H1 (cell line): ENCODE data around the gene MYH8. TPM values are rescaled to one million over a fixed set of nuclear protein-coding genes. Genes with fewer than 3 reads are reported as not detected.

ENCODE experiments used
- CTCF ChIA-PET: fragments of 300-600 bp; sonication (Branson Sonifier 250); formaldehyde crosslinking; loops from one replicate; lab custom pipeline; 2021; ENCODE audit not compliant: partially characterized antibody; lab: Charles Lee
- POLR2A ChIA-PET: fragments of 300-600 bp; sonication (Branson Sonifier 250); formaldehyde crosslinking; loops from one replicate; lab custom pipeline; 2021; ENCODE audit warnings: inconsistent platforms; ENCODE audit not compliant: partially characterized antibody; lab: Charles Lee
- DNase-seq, 2 experiments: peaks; one replicate each; pipeline versions ENCODE4 v3.0.0 to v3.0.0-alpha.2; 2010 to 2022; ENCODE audit warnings: low spot score in 2 of 2, low read depth in 1 of 2, mixed read lengths in 1 of 2
- FAIRE-seq: peaks from 2 replicates; lab custom pipeline; 2011; peaks lifted over from hg19 to GRCh38; lab: Jason Lieb, UNC
- H2AFZ ChIP-seq: 2 replicates; pipeline ENCODE4 v1.8.1; 2012; ENCODE audit warnings: low read length, inconsistent platforms
- H2AK5ac ChIP-seq: 2 replicates; pipeline ENCODE4 v1.6.1; 2013; ENCODE audit warnings: low read depth, low read length
- H2BK120ac ChIP-seq: replicated peaks from 2 replicates; pipeline ENCODE3; 2013; ENCODE audit warnings: low read depth, low read length, inconsistent platforms
- H2BK12ac ChIP-seq: 2 replicates; pipeline ENCODE4 v1.6.1; 2013; ENCODE audit warnings: low read depth, low read length
- H2BK15ac ChIP-seq: 2 replicates; pipeline ENCODE4 v1.6.1; 2013; ENCODE audit warnings: low read length
- H2BK20ac ChIP-seq: 2 replicates; pipeline ENCODE4 v1.6.1; 2013; ENCODE audit warnings: low read length
- H2BK5ac ChIP-seq: 2 replicates; pipeline ENCODE4 v1.6.1; 2013; ENCODE audit warnings: low read depth, low read length
- H3K14ac ChIP-seq: 2 replicates; pipeline ENCODE4 v1.6.1; 2013; ENCODE audit warnings: inconsistent platforms; ENCODE audit not compliant: insufficient read length
- H3K18ac ChIP-seq: 2 replicates; pipeline ENCODE4 v1.6.1; 2013; ENCODE audit warnings: low read length; ENCODE audit errors: extremely low read depth
- H3K23ac ChIP-seq: 2 replicates; pipeline ENCODE4 v1.6.1; 2013; ENCODE audit warnings: inconsistent platforms; ENCODE audit not compliant: insufficient read length
- H3K23me2 ChIP-seq: 2 replicates; pipeline ENCODE4 v1.6.1; 2013; ENCODE audit warnings: low read depth, low read length
- H3K27ac ChIP-seq: 2 replicates; pipeline ENCODE4 v1.6.1; 2011; ENCODE audit warnings: low read depth, low read length, inconsistent platforms
- H3K27me3 ChIP-seq, 4 experiments: replicated peaks in 1 of 4; 1 replicate in 1 of 4; 2 replicates in 3 of 4; pipeline versions ENCODE4 v1.6.1 to v1.8.1; 2011 to 2013; ENCODE audit warnings: low read length in 3 of 4, mild to moderate bottlenecking in 3 of 4, inconsistent platforms in 2 of 4, mixed read lengths in 2 of 4, moderate library complexity in 1 of 4; ENCODE audit not compliant: control insufficient read depth in 3 of 4, insufficient read depth in 3 of 4; ENCODE audit errors: extremely low read depth in 1 of 4
- H3K36me3 ChIP-seq, 4 experiments: 2 replicates each; pipeline versions ENCODE4 v1.6.1 to v1.8.1; 2011 to 2013; ENCODE audit warnings: mild to moderate bottlenecking in 4 of 4, low read length in 3 of 4, moderate library complexity in 2 of 4, control low read depth in 1 of 4, inconsistent platforms in 1 of 4; ENCODE audit not compliant: insufficient read depth in 4 of 4, control insufficient read depth in 2 of 4
- H3K4ac ChIP-seq: replicated peaks from 2 replicates; pipeline ENCODE3; 2013; ENCODE audit warnings: low read length, low read depth, mixed read lengths, inconsistent platforms; ENCODE audit not compliant: insufficient read length
- H3K4me1 ChIP-seq, 4 experiments: replicated peaks in 1 of 4; 1 replicate in 1 of 4; 2 replicates in 3 of 4; pipeline versions ENCODE4 v1.6.1 to v1.8.1; 2011 to 2013; ENCODE audit warnings: low read length in 3 of 4, inconsistent platforms in 2 of 4, mixed read lengths in 1 of 4; ENCODE audit not compliant: insufficient read depth in 4 of 4, control insufficient read depth in 3 of 4
- H3K4me2 ChIP-seq, 2 experiments: 2 replicates each; pipeline versions ENCODE4 v1.6.1 to v1.8.1; 2011 to 2013; ENCODE audit warnings: low read depth in 2 of 2, low read length in 2 of 2, control low read depth in 1 of 2, inconsistent platforms in 1 of 2, mild to moderate bottlenecking in 1 of 2; ENCODE audit not compliant: insufficient read depth in 1 of 2
- H3K4me3 ChIP-seq, 4 experiments: fragments of 200-600, 300-600 bp in 1 of 4; sonication (generic), shearing (Covaris generic), sonication (Bioruptor Twin) in 1 of 4; 2 replicates each; pipeline versions ENCODE4 v1.5.1 to v1.8.1; 2011 to 2016; ENCODE audit warnings: low read length in 4 of 4, low read depth in 3 of 4, control low read depth in 2 of 4, inconsistent platforms in 2 of 4, mild to moderate bottlenecking in 2 of 4, mixed read lengths in 1 of 4, moderate library complexity in 1 of 4; ENCODE audit not compliant: insufficient read depth in 2 of 4; ENCODE audit errors: extremely low read depth in 1 of 4
- H3K56ac ChIP-seq: replicated peaks from 2 replicates; pipeline ENCODE3; 2013; ENCODE audit warnings: low read depth, mild to moderate bottlenecking, mixed read lengths, low read length, inconsistent platforms; ENCODE audit not compliant: insufficient read length
- H3K79me1 ChIP-seq: 2 replicates; pipeline ENCODE4 v1.6.1; 2013; ENCODE audit warnings: low read depth, low read length, control low read depth
- H3K79me2 ChIP-seq, 2 experiments: 2 replicates each; pipeline versions ENCODE4 v1.6.1 to v1.8.1; 2012 to 2013; ENCODE audit warnings: low read length in 2 of 2, mild to moderate bottlenecking in 2 of 2, inconsistent platforms in 1 of 2; ENCODE audit not compliant: insufficient read depth in 2 of 2, control insufficient read depth in 1 of 2
- H3K9ac ChIP-seq, 4 experiments: replicated peaks in 1 of 4; 1 replicate in 1 of 4; 2 replicates in 3 of 4; pipeline versions ENCODE4 v1.6.1 to v1.8.1; 2011 to 2013; ENCODE audit warnings: low read depth in 3 of 4, low read length in 3 of 4, control low read depth in 2 of 4, mild to moderate bottlenecking in 2 of 4, moderate library complexity in 2 of 4, inconsistent platforms in 1 of 4; ENCODE audit errors: extremely low read depth in 1 of 4
- H3K9me3 ChIP-seq, 2 experiments: 2 replicates each; pipeline versions ENCODE4 v1.6.1 to v1.8.1; 2012 to 2013; ENCODE audit warnings: mild to moderate bottlenecking in 2 of 2, moderate library complexity in 2 of 2, control low read depth in 1 of 2, inconsistent platforms in 1 of 2, low read depth in 1 of 2, low read length in 1 of 2, mixed read lengths in 1 of 2; ENCODE audit not compliant: insufficient read depth in 2 of 2
- H4K20me1 ChIP-seq, 2 experiments: replicated peaks in 1 of 2; 2 replicates each; pipeline versions ENCODE3 to v1.8.1; 2011 to 2013; ENCODE audit warnings: inconsistent platforms in 2 of 2, low read length in 2 of 2, mild to moderate bottlenecking in 1 of 2; ENCODE audit not compliant: insufficient read depth in 2 of 2, control insufficient read depth in 1 of 2
- H4K5ac ChIP-seq: 2 replicates; pipeline ENCODE4 v1.6.1; 2013; ENCODE audit warnings: low read length, low read depth, mixed read lengths, inconsistent platforms; ENCODE audit not compliant: insufficient read length
- H4K8ac ChIP-seq: 2 replicates; pipeline ENCODE4 v1.8.0; 2013; ENCODE audit warnings: mild to moderate bottlenecking, moderate library complexity, low read length, inconsistent platforms; ENCODE audit not compliant: insufficient read depth; ENCODE audit errors: extremely low read depth
- H4K91ac ChIP-seq: replicated peaks from 2 replicates; pipeline ENCODE3; 2013; ENCODE audit warnings: low read length, mixed read lengths, inconsistent platforms; ENCODE audit not compliant: insufficient read length
- BRCA1 ChIP-seq: IDR thresholded peaks from 2 replicates; pipeline ENCODE4 v1.6.1; 2012; ENCODE audit warnings: low read depth, low read length, improper control_type of control experiment
- CBX8 ChIP-seq: fragments of 300-800, 300-1000 bp; sonication (generic); IDR thresholded peaks from 2 replicates; pipeline ENCODE4 v1.7.1; 2016; ENCODE audit warnings: low read depth, low read length, borderline replicate concordance
- HDAC6 ChIP-seq: IDR thresholded peaks from one replicate; pipeline ENCODE4 v1.7.1; 2012; ENCODE audit warnings: low read depth, mild to moderate bottlenecking, inconsistent platforms, low read length, moderate library complexity
- NANOG ChIP-seq: IDR thresholded peaks from 2 replicates; pipeline ENCODE4 v1.6.1; 2011; ENCODE audit warnings: low read length, low read depth, mild to moderate bottlenecking, inconsistent platforms; ENCODE audit not compliant: insufficient read depth, poor library complexity, severe bottlenecking
- POLR2AphosphoS5 ChIP-seq: IDR thresholded peaks from 2 replicates; pipeline ENCODE4 v1.6.1; 2011; ENCODE audit warnings: low read depth, low read length
- POU5F1 ChIP-seq: IDR thresholded peaks from 2 replicates; pipeline ENCODE4 v1.6.1; 2011; ENCODE audit warnings: low read depth, mild to moderate bottlenecking, low read length, moderate library complexity
- RFX5 ChIP-seq: IDR thresholded peaks from 2 replicates; pipeline ENCODE4 v1.6.1; 2011; ENCODE audit warnings: low read depth, low read length, improper control_type of control experiment, borderline replicate concordance
- SIN3A ChIP-seq, 2 experiments: IDR thresholded peaks in 1 of 2; conservative IDR thresholded peaks in 1 of 2; 2 replicates each; pipeline ENCODE4 v1.6.1; 2011 to 2012; ENCODE audit warnings: low read length in 2 of 2, improper control_type of control experiment in 1 of 2, low read depth in 1 of 2, mild to moderate bottlenecking in 1 of 2
- SIX5 ChIP-seq: IDR thresholded peaks from 2 replicates; pipeline ENCODE4 v1.6.1; 2011; ENCODE audit warnings: mild to moderate bottlenecking, low read depth, low read length
- SP4 ChIP-seq: IDR thresholded peaks from 2 replicates; pipeline ENCODE4 v1.6.1; 2012; ENCODE audit warnings: low read length, inconsistent platforms
- polyA plus RNA-seq, 7 experiments: library from polyadenylated mRNA; depleted of rRNA in 3 of 7; stranded (reverse) in 5 of 7; unstranded in 2 of 7; fragments of >200 nt in 5 of 7; fragments of 200-250 nt in 2 of 7; gene quantifications; 1 replicate in 5 of 7; 2 replicates in 1 of 7; 4 replicates in 1 of 7; pipeline versions ENCODE4 v1.2.1 to v1.2.3, GENCODE V29; 2011 to 2013; ENCODE audit warnings: missing spikeins in 2 of 7, mixed read lengths in 2 of 7
- total RNA-seq: library from RNA; stranded (reverse); fragmentation: NEBNext Ultra II Directional; extraction: Animal tissue kit (Norgen Biotek cat#: 25700); gene quantifications from 2 replicates; pipeline ENCODE4 v1.2.1, GENCODE V29; 2021
- TF ChIP-seq, protein P1 (sequence below): IDR thresholded peaks from 2 replicates; pipeline ENCODE4 v1.6.1; 2012; ENCODE audit warnings: inconsistent platforms
- TF ChIP-seq, protein P2 (sequence below), 3 experiments: IDR thresholded peaks; 1 replicate in 2 of 3; 2 replicates in 1 of 3; pipeline versions ENCODE4 v1.5.1 to v1.6.1; 2011; ENCODE audit warnings: low read length in 3 of 3, mild to moderate bottlenecking in 3 of 3, inconsistent platforms in 2 of 3, low read depth in 1 of 3, moderate library complexity in 1 of 3; ENCODE audit not compliant: insufficient read depth in 1 of 3; ENCODE audit errors: control extremely low read depth in 1 of 3

MYH8 gene
- total and polyA plus RNA-seq, 2 of the 8 experiments (the other 6 are each of a cell fraction or from before 2014, with no cell fraction given) = not detected

DNA sequence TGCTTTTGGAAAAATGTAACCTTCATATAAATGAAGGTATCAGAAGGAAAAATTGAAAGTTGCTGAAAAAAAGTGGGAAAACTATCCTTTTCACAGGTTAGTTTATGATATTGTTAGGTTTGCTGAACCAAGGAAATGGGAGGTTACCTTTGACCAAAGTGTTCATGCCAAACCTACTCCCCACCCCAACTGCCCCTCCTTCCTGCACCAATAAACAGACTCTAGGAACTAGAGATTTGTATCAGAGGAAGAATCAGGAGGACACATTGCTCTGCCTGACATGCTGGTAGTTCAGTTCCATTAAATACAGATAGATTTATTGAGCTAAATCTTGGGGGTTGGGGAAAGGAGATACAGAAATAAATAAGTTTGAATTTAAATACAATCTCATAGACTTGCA is 18.2 kb downstream of the MYH8 start:
- ChIA-PET POLR2A (no interaction called here), CTCF (interaction anchor here (0.6 to 1.6 kb wide), 2 partner anchors 121 to 214 kb away, joined by 4 to 5 read pairs; no protein-coding TSS in a partner anchor)
- no peak overlapping the region for H3K18ac ChIP-seq
- no peak overlapping the region for H3K23ac ChIP-seq
- no peak overlapping the region for H3K27ac ChIP-seq
- FAIRE-seq = no peak
- no peaks in the 10 kb centered on the region for H3K79me1 ChIP-seq
- H3K9me3 ChIP-seq = no peaks in the 10 kb centered on the region
- H4K91ac ChIP-seq = no peak overlapping the region
- peaks cover 0 to 1% of the 10 kb centered on the region in 2 experiments for H4K20me1 ChIP-seq
- H3K4ac ChIP-seq = no peak overlapping the region
- H3K4me2 ChIP-seq = no peak overlapping the region
- TF ChIP-seq RFX5 = no peak
- TF ChIP-seq SIN3A (conservative IDR thresholded peaks at IDR 0.05 in 1 of 2, IDR thresholded peaks at IDR 0.05 in 1 of 2; ENCODE audit: low read depth in 1 of 2, low read length in 2 of 2) = no peak
- TF ChIP-seq SIX5 = no peak
- TF ChIP-seq SP4 = no peak
- TF ChIP-seq, protein P1, sequence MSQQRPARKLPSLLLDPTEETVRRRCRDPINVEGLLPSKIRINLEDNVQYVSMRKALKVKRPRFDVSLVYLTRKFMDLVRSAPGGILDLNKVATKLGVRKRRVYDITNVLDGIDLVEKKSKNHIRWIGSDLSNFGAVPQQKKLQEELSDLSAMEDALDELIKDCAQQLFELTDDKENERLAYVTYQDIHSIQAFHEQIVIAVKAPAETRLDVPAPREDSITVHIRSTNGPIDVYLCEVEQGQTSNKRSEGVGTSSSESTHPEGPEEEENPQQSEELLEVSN = no peak
- TF ChIP-seq, protein P2, sequence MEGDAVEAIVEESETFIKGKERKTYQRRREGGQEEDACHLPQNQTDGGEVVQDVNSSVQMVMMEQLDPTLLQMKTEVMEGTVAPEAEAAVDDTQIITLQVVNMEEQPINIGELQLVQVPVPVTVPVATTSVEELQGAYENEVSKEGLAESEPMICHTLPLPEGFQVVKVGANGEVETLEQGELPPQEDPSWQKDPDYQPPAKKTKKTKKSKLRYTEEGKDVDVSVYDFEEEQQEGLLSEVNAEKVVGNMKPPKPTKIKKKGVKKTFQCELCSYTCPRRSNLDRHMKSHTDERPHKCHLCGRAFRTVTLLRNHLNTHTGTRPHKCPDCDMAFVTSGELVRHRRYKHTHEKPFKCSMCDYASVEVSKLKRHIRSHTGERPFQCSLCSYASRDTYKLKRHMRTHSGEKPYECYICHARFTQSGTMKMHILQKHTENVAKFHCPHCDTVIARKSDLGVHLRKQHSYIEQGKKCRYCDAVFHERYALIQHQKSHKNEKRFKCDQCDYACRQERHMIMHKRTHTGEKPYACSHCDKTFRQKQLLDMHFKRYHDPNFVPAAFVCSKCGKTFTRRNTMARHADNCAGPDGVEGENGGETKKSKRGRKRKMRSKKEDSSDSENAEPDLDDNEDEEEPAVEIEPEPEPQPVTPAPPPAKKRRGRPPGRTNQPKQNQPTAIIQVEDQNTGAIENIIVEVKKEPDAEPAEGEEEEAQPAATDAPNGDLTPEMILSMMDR (IDR thresholded peaks at IDR 0.05; ENCODE audit: control extremely low read depth in 1 of 3, insufficient read depth in 1 of 3, low read depth in 1 of 3, low read length in 3 of 3) = no peak
- TF ChIP-seq POLR2AphosphoS5 = no peak
- no peak for TF ChIP-seq BRCA1
- TF ChIP-seq NANOG = no peak
- TF ChIP-seq POU5F1 = no peak
- TF ChIP-seq HDAC6 = no peak
- TF ChIP-seq CBX8 = no peak
- no peak overlapping the region for H2BK5ac ChIP-seq
- no peak overlapping the region for H2BK20ac ChIP-seq
- H3K9ac ChIP-seq = no peak overlapping the region
- H3K36me3 ChIP-seq = no peaks in the 10 kb centered on the region
- H2BK15ac ChIP-seq = no peak overlapping the region
- no peak overlapping the region for H2AFZ ChIP-seq
- no peaks in the 10 kb centered on the region; a peak in 1 of 7 replicates for H3K27me3 ChIP-seq
- H4K5ac ChIP-seq = no peak overlapping the region
- no peak overlapping the region for H4K8ac ChIP-seq
- no peak overlapping the region for H3K4me3 ChIP-seq
- DNase-seq = no peak
- H2BK120ac ChIP-seq = no peak overlapping the region
- H2BK12ac ChIP-seq = no peak overlapping the region
- no peak overlapping the region for H3K56ac ChIP-seq
- H3K4me1 ChIP-seq = no peaks in the 10 kb centered on the region
- no peaks in the 10 kb centered on the region for H3K23me2 ChIP-seq
- H2AK5ac ChIP-seq = no peak overlapping the region
- H3K14ac ChIP-seq = no peak overlapping the region
- no peaks in the 10 kb centered on the region for H3K79me2 ChIP-seq
